Lung (tissue), 12 donors: Measurements from ENCODE around the gene VGF. TPM values are rescaled to one million over a fixed set of nuclear protein-coding genes. Genes with fewer than 3 reads are reported as not detected.
A peak's percentile ranks its signal among the peaks of the same experiment; 100 is the strongest.

ENCODE experiments used
- ATAC-seq: fragments of 200-7000 bp; cut with Tn5 transposase; one replicate; pipeline ENCODE4 v1.9.1; 2020; ENCODE audit warnings: moderate number of reproducible peaks; ENCODE audit not compliant: insufficient read depth, low FRiP score
- DNase-seq, 3 donors: peaks; one replicate each; pipeline ENCODE4 v3.0.0-alpha.2; 2013 to 2017
- H3K27ac ChIP-seq, 2 donors: one replicate each; pipeline ENCODE4 v1.5.1; 2013; ENCODE audit warnings: mild to moderate bottlenecking in 2 of 2, moderate library complexity in 2 of 2, control low read depth in 1 of 2, inconsistent platforms in 1 of 2, low read depth in 1 of 2, low read length in 1 of 2
- H3K27me3 ChIP-seq, 3 donors: one replicate each; pipeline ENCODE4 v1.5.1; 2013; ENCODE audit warnings: low read length in 2 of 3; ENCODE audit not compliant: control insufficient read depth in 3 of 3, insufficient read depth in 3 of 3
- H3K36me3 ChIP-seq, 4 donors: one replicate each; pipeline ENCODE4 v1.5.1; 2013; ENCODE audit warnings: low read length in 4 of 4, mild to moderate bottlenecking in 1 of 4, moderate library complexity in 1 of 4; ENCODE audit not compliant: control insufficient read depth in 4 of 4, insufficient read depth in 4 of 4
- H3K4me1 ChIP-seq, 5 donors: one replicate each; pipeline ENCODE4 v1.5.1; 2013; ENCODE audit warnings: low read length in 5 of 5, mild to moderate bottlenecking in 2 of 5, moderate library complexity in 1 of 5; ENCODE audit not compliant: control insufficient read depth in 5 of 5, insufficient read depth in 5 of 5
- H3K4me3 ChIP-seq: one replicate; pipeline ENCODE4 v1.5.1; 2013; ENCODE audit warnings: mild to moderate bottlenecking, control low read depth, moderate library complexity
- H3K9ac ChIP-seq, 2 donors: one replicate each; pipeline ENCODE4 v1.5.1; 2013; ENCODE audit warnings: low read length in 2 of 2, control low read depth in 1 of 2; ENCODE audit not compliant: insufficient read depth in 1 of 2
- H3K9me3 ChIP-seq, 4 donors: one replicate each; pipeline ENCODE4 v1.5.1; 2013; ENCODE audit warnings: low read length in 3 of 4, mild to moderate bottlenecking in 1 of 4, moderate library complexity in 1 of 4; ENCODE audit not compliant: control insufficient read depth in 4 of 4, insufficient read depth in 3 of 4
- WGBS, 2 donors: extraction: QIAGEN DNeasy Blood & Tissue Kit; methylation state at CpG; one replicate each; pipeline ENCODE4 v1.1.7; 2013; 5-methylcytosine and 5-hydroxymethylcytosine counted together
- polyA plus RNA-seq, 2 donors: library from polyadenylated mRNA; stranded (reverse); fragments of 200-250 nt; gene quantifications; one replicate each; pipeline ENCODE4 v1.2.1, GENCODE V29; 2013
- total RNA-seq, 2 donors: library from RNA; depleted of rRNA in 1 of 2; stranded (reverse); fragments of >200 nt in 1 of 2; gene quantifications; one replicate each; pipeline ENCODE4 v1.2.1, GENCODE V29; 2014 to 2021
- TF ChIP-seq, protein P1 (sequence below): IDR thresholded peaks from 2 replicates; pipeline ENCODE4 v1.5.1; 2012; ENCODE audit warnings: mild to moderate bottlenecking; ENCODE audit errors: control extremely low read depth, extremely low read depth
- donor health status: control.
- donor health status: control.
- donor health status: Bipolar disorder and iron deficiency.
- donor health status: healthy.
- donor health status: DM: yes; HTN: yes; CAD: no.

Gene VGF
- total and polyA plus RNA-seq, 4 donors = 0.08 to 1.4 (median 0.42) TPM

DNA sequence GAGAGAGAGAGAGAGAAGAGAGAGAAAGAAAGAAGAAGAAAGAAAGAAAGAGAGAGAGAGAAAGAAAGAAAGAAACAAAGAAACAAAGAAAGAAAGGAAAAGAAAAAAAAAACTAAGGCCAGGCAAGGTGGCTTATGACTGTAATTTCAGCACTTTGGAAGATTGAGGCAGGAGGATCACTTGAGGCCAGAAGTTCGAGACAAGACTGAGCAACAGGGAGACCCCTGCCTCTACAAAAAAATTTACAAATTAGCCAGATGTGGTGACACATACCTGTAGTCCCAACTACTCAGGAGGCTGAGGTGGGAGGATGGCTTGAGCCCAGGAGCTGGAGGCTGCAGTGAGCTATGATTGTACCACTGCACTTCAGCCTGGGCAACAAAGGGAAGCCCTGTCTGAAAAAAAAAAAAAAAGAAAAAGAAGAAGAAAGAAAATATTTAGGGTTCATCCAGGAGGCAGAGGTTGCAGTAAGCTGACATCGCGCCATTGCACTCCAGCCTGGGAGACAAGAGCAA, 35.7 kb downstream of the VGF start:
- H3K36me3 ChIP-seq = peaks cover 0 to 8% (median 4%) of the 10 kb centered on the region in 4 donors
- ATAC-seq (no peak), DNase-seq (no peak)
- 92 to 98% methylated on average over 3 of the region's 3 CpGs for WGBS, 2 donors
- H3K4me1 ChIP-seq = peaks cover 5 to 22% (median 15%) of the 10 kb centered on the region in 5 donors
- no peak overlapping the region for H3K9ac ChIP-seq
- H3K4me3 ChIP-seq = no peak overlapping the region
- H3K27ac ChIP-seq = no peak overlapping the region
- TF ChIP-seq, protein P1, sequence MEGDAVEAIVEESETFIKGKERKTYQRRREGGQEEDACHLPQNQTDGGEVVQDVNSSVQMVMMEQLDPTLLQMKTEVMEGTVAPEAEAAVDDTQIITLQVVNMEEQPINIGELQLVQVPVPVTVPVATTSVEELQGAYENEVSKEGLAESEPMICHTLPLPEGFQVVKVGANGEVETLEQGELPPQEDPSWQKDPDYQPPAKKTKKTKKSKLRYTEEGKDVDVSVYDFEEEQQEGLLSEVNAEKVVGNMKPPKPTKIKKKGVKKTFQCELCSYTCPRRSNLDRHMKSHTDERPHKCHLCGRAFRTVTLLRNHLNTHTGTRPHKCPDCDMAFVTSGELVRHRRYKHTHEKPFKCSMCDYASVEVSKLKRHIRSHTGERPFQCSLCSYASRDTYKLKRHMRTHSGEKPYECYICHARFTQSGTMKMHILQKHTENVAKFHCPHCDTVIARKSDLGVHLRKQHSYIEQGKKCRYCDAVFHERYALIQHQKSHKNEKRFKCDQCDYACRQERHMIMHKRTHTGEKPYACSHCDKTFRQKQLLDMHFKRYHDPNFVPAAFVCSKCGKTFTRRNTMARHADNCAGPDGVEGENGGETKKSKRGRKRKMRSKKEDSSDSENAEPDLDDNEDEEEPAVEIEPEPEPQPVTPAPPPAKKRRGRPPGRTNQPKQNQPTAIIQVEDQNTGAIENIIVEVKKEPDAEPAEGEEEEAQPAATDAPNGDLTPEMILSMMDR = no peak
- H3K27me3 ChIP-seq = no peaks in the 10 kb centered on the region
- H3K9me3 ChIP-seq = no peaks in the 10 kb centered on the region

DNA sequence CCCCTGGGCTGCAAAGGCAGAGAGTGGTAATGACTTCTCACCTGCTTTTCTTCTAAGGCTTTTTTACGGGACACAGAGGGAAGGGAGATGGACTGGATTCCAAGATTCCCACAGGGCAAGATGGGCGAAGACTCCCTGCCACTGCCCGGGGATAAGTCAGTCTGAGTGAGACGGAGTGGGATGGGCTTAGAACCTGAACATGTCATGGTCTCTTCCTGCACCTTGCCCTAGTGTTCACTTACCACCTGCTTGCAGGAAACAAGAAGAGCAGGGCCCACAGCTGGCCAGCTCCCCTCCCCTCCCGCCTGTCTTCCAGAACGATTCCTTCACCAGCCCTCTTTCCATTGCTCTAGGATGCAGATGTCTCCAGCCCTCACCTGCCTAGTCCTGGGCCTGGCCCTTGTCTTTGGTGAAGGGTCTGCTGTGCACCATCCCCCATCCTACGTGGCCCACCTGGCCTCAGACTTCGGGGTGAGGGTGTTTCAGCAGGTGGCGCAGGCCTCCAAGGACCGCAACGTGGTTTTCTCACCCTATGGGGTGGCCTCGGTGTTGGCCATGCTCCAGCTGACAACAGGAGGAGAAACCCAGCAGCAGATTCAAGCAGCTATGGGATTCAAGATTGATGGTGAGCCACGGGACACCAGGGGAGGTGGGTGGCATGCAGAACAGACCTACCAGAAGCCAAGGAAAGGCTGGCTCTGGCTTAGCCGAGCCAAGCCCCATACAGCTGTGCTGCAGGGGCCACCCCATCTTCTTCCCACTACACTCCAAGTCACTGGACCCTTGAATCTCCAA, 37.1 kb downstream of the VGF start:
- Histone ChIP-seq H3K27ac (peak overlapping the region in 1 of 2 donors; percentile 18), H3K4me3 (peak overlapping the region; percentile 35), H3K4me1 (peaks cover 7 to 27% (median 15%) of the 10 kb centered on the region in 5 donors), H3K36me3 (peaks cover 0 to 3% (median 2%) of the 10 kb centered on the region in 4 donors), H3K27me3 (no peaks in the 10 kb centered on the region), H3K9ac (no peak overlapping the region), H3K9me3 (no peaks in the 10 kb centered on the region)
- ATAC-seq (no peak), DNase-seq (no peak)
- 74 to 85% methylated on average over 14 of the region's 14 CpGs for WGBS, 2 donors
- TF ChIP-seq, protein P1 = no peak

DNA sequence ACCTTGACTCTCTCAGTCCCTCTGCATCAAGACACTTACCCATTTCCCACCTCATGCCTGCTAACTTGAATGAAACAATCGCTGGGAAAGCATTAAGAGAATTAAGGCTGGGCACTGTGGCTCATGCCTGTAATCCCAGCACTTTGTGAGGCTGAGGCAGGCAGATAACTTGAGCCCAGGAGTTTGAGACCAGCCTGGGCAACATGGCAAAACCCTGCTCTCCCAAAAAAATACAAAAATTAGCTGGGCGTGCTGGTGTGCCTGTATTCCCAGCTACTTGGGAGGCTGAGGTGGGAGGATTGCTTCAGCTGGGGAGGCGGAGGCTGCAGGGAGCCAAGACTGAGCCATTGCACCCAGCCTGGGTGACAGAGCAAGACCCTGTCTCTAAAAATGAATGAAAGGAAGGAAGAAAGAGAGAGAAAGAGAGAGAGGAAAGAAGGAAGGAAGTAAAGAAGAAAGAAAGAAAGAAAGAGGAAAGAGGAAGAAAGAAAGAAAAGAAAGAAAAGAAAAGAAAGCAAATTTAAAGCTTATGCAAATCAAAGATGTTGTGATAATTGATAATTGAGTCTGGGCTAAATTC, 37.8 kb downstream of the VGF start:
- H3K9ac ChIP-seq = peak overlapping the region in 1 of 2 donors; percentile 34
- TF ChIP-seq, protein P1 = no peak
- peaks cover 9 to 28% (median 16%) of the 10 kb centered on the region in 5 donors for H3K4me1 ChIP-seq
- H3K27me3 ChIP-seq = no peaks in the 10 kb centered on the region
- ATAC-seq (no peak), DNase-seq (no peak)
- no peaks in the 10 kb centered on the region for H3K9me3 ChIP-seq
- H3K27ac ChIP-seq = peak overlapping the region; percentile 55 to 67
- WGBS, 2 donors = 74 to 77% methylated on average over 3 of the region's 3 CpGs
- H3K4me3 ChIP-seq = peak overlapping the region; percentile 50
- peaks cover 0 to 3% (median 2%) of the 10 kb centered on the region in 4 donors for H3K36me3 ChIP-seq
